Mammary epithelial cell (primary cell): ENCODE data around the gene HPCAL1.

Source experiments
- EZH2 ChIP-seq: IDR thresholded peaks from 2 replicates; pipeline ENCODE4 v1.6.1; 2012; ENCODE audit warnings: low read length, inconsistent platforms, borderline replicate concordance
- TF ChIP-seq, protein P1 (sequence below), 2 donors: IDR thresholded peaks in 1 of 2; conservative IDR thresholded peaks in 1 of 2; 2 replicates each; pipeline ENCODE4 v1.5.1; 2011 to 2012; ENCODE audit warnings: inconsistent platforms in 2 of 2, low read length in 2 of 2, mild to moderate bottlenecking in 2 of 2, control low read depth in 1 of 2, low read depth in 1 of 2; ENCODE audit not compliant: insufficient read depth in 1 of 2; ENCODE audit errors: extremely low read depth in 1 of 2

- TF ChIP-seq, protein P1, sequence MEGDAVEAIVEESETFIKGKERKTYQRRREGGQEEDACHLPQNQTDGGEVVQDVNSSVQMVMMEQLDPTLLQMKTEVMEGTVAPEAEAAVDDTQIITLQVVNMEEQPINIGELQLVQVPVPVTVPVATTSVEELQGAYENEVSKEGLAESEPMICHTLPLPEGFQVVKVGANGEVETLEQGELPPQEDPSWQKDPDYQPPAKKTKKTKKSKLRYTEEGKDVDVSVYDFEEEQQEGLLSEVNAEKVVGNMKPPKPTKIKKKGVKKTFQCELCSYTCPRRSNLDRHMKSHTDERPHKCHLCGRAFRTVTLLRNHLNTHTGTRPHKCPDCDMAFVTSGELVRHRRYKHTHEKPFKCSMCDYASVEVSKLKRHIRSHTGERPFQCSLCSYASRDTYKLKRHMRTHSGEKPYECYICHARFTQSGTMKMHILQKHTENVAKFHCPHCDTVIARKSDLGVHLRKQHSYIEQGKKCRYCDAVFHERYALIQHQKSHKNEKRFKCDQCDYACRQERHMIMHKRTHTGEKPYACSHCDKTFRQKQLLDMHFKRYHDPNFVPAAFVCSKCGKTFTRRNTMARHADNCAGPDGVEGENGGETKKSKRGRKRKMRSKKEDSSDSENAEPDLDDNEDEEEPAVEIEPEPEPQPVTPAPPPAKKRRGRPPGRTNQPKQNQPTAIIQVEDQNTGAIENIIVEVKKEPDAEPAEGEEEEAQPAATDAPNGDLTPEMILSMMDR (conservative IDR thresholded peaks at IDR 0.05 in 1 of 2, IDR thresholded peaks at IDR 0.05 in 1 of 2; ENCODE audit: extremely low read depth in 1 of 2, insufficient read depth in 1 of 2, low read depth in 1 of 2, low read length in 2 of 2) = no peak
- no peak for TF ChIP-seq EZH2
Observed at GRCh38 chr2:10323535-10323934, 20.8 kb downstream of the HPCAL1 start.
